ENCODE measurements around the gene PCBD1. TPM values are rescaled to one million over a fixed set of nuclear protein-coding genes. Genes with fewer than 3 reads are reported as not detected.

The PCBD1 gene
- total RNA-seq, 1 donor from 2014 or later: 36.6 TPM

GRCh38 chr10:70846795-70847194 is 41.6 kb downstream of the PCBD1 start:
- DNase-seq (ENCODE audit: extremely low spot score, unreplicated experiment): no peak
- no peak for TF ChIP-seq CTCF (IDR thresholded peaks at IDR 0.05)

GRCh38 chr10:70845816-70846215 is 42.5 kb downstream of the PCBD1 start:
- Mint-ChIP-seq H3K36me3 (ENCODE audit: unreplicated experiment) (peaks cover 46% of the 10 kb centered on the region), H3K4me3 (ENCODE audit: unreplicated experiment) (no peak overlapping the region), H3K27me3 (ENCODE audit: unreplicated experiment) (no peaks in the 10 kb centered on the region), H3K4me1 (ENCODE audit: unreplicated experiment) (peaks cover 19% of the 10 kb centered on the region), H3K27ac (ENCODE audit: unreplicated experiment) (no peak overlapping the region), H3K9me3 (ENCODE audit: unreplicated experiment) (no peaks in the 10 kb centered on the region)
- no peak for TF ChIP-seq CTCF (IDR thresholded peaks at IDR 0.05)
- no peak for DNase-seq (ENCODE audit: extremely low spot score, unreplicated experiment)

More at GRCh38 chr10:70846795-70847194, 41.6 kb downstream of the PCBD1 start:
- H3K27ac Mint-ChIP-seq (ENCODE audit: unreplicated experiment): no peak overlapping the region
- peaks cover 19% of the 10 kb centered on the region for H3K4me1 Mint-ChIP-seq (ENCODE audit: unreplicated experiment)
- H3K27me3 Mint-ChIP-seq (ENCODE audit: unreplicated experiment): no peaks in the 10 kb centered on the region
- no peak overlapping the region for H3K4me3 Mint-ChIP-seq (ENCODE audit: unreplicated experiment)
- H3K9me3 Mint-ChIP-seq (ENCODE audit: unreplicated experiment): no peaks in the 10 kb centered on the region
- H3K36me3 Mint-ChIP-seq (ENCODE audit: unreplicated experiment): peaks cover 47% of the 10 kb centered on the region

- peaks cover 43% of the 10 kb centered on the region for H3K36me3 Mint-ChIP-seq (ENCODE audit: unreplicated experiment)
- no peak for DNase-seq (ENCODE audit: extremely low spot score, unreplicated experiment)
- TF ChIP-seq CTCF (IDR thresholded peaks at IDR 0.05): no peak
- H3K27me3 Mint-ChIP-seq (ENCODE audit: unreplicated experiment): no peaks in the 10 kb centered on the region
- H3K4me3 Mint-ChIP-seq (ENCODE audit: unreplicated experiment): no peak overlapping the region
- no peak overlapping the region for H3K27ac Mint-ChIP-seq (ENCODE audit: unreplicated experiment)
- no peaks in the 10 kb centered on the region for H3K9me3 Mint-ChIP-seq (ENCODE audit: unreplicated experiment)
- peaks cover 16% of the 10 kb centered on the region for H3K4me1 Mint-ChIP-seq (ENCODE audit: unreplicated experiment)
These were observed 43.1 kb downstream of the PCBD1 start for GRCh38 chr10:70845256-70845655.

DNA sequence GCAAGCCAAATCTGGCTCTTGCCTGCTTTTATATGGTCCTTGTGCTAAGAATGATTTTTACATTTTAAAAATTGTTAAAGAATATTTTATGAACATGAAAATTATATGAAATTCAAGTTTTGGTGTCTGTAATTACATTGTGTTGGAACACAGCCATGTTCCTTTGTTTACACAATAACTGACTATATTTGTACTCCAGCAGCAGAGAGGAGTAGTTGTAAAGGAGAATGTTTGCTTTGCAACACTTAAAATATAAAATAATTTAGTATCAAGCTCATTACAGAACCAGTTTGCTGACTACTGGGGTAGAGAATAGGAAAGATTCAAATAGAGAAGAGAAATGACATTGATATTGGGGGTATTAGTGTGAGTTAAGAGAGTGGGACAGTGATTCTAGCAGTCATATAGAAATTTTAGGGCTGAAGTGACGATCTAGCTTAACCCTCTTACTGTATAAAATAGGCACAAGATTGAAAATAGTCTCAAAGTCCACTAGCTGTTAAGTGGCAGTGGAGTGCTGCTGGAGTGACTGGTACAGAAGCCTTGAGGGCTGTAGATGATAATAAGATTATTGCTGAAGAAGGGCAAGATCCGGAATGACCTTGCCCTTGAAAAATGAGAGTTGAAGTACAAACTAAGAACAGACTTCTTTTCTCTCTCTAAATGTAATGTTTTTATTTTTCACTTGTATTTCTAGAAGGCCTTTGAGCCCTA is 44.4 kb downstream of the PCBD1 start:
- H3K4me1 Mint-ChIP-seq (ENCODE audit: unreplicated experiment): peaks cover 5% of the 10 kb centered on the region
- DNase-seq (ENCODE audit: extremely low spot score, unreplicated experiment): no peak
- H3K27ac Mint-ChIP-seq (ENCODE audit: unreplicated experiment): no peak overlapping the region
- H3K27me3 Mint-ChIP-seq (ENCODE audit: unreplicated experiment): no peaks in the 10 kb centered on the region
- H3K4me3 Mint-ChIP-seq (ENCODE audit: unreplicated experiment): no peak overlapping the region
- TF ChIP-seq CTCF (IDR thresholded peaks at IDR 0.05): no peak
- no peaks in the 10 kb centered on the region for H3K9me3 Mint-ChIP-seq (ENCODE audit: unreplicated experiment)
- peaks cover 50% of the 10 kb centered on the region for H3K36me3 Mint-ChIP-seq (ENCODE audit: unreplicated experiment)

GRCh38 chr10:70843333-70843732 is 45.0 kb downstream of the PCBD1 start:
- Mint-ChIP-seq H3K4me1 (ENCODE audit: unreplicated experiment) (peaks cover 5% of the 10 kb centered on the region), H3K27ac (ENCODE audit: unreplicated experiment) (no peak overlapping the region), H3K9me3 (ENCODE audit: unreplicated experiment) (no peaks in the 10 kb centered on the region), H3K4me3 (ENCODE audit: unreplicated experiment) (no peak overlapping the region), H3K27me3 (ENCODE audit: unreplicated experiment) (no peaks in the 10 kb centered on the region), H3K36me3 (ENCODE audit: unreplicated experiment) (peaks cover 48% of the 10 kb centered on the region)
- no peak for TF ChIP-seq CTCF (IDR thresholded peaks at IDR 0.05)
- DNase-seq (ENCODE audit: extremely low spot score, unreplicated experiment): no peak

Data from osteocyte (in vitro differentiated cells).